Esophagus mucosa (tissue), 1 donor: ENCODE data around the gene NFATC1. TPM values are rescaled to one million over a fixed set of nuclear protein-coding genes. Genes with fewer than 3 reads are reported as not detected.

ENCODE experiments used
- ATAC-seq: fragments of 200-7000 bp; cut with Tn5 transposase; one replicate; pipeline ENCODE4 v1.9.1; 2020
- total RNA-seq: library from RNA; stranded (reverse); gene quantifications from one replicate; pipeline ENCODE4 v1.2.4, GENCODE V29; 2023
- donor health status: DM: yes; HTN: yes; CAD: no.

The NFATC1 gene
- total RNA-seq, 1 donor from 2014 or later, result 1.8 TPM

GRCh38 chr18:79509536-79509930 is 113.8 kb downstream of the NFATC1 start:
- no peak for ATAC-seq

- ATAC-seq, result no peak
Observed at GRCh38 chr18:79510046-79510685, 114.4 kb downstream of the NFATC1 start.

GRCh38 chr18:79510731-79511241 is 115.1 kb downstream of the NFATC1 start:
- no peak for ATAC-seq

GRCh38 chr18:79511271-79511670 is 115.5 kb downstream of the NFATC1 start:
- ATAC-seq, result no peak

GRCh38 chr18:79511671-79512301 is 116.1 kb downstream of the NFATC1 start:
- ATAC-seq, result no peak

- ATAC-seq, result no peak
Observed at GRCh38 chr18:79512461-79513380, 117.0 kb downstream of the NFATC1 start.

GRCh38 chr18:79513381-79514081 is 117.8 kb downstream of the NFATC1 start:
- ATAC-seq, result peak; percentile 7

- ATAC-seq, result no peak
Observed at GRCh38 chr18:79515331-79515730, 119.6 kb downstream of the NFATC1 start.

- ATAC-seq, result no peak
Observed at GRCh38 chr18:79515944-79516351, 120.2 kb downstream of the NFATC1 start.

GRCh38 chr18:79516441-79516931 is 120.8 kb downstream of the NFATC1 start:
- no peak for ATAC-seq

- ATAC-seq, result no peak
Observed at GRCh38 chr18:79517341-79517740, 121.6 kb downstream of the NFATC1 start.

GRCh38 chr18:79518028-79518682 is 122.4 kb downstream of the NFATC1 start:
- ATAC-seq, result no peak

GRCh38 chr18:79518683-79519128 is 123.0 kb downstream of the NFATC1 start:
- ATAC-seq, result no peak

GRCh38 chr18:79519751-79520477 is 124.2 kb downstream of the NFATC1 start:
- ATAC-seq, result no peak

GRCh38 chr18:79520478-79521390 is 125.0 kb downstream of the NFATC1 start:
- ATAC-seq, result no peak

- no peak for ATAC-seq
Observed at GRCh38 chr18:79521416-79522205, 125.9 kb downstream of the NFATC1 start.

- no peak for ATAC-seq
Observed at GRCh38 chr18:79522451-79523205, 126.9 kb downstream of the NFATC1 start.

- ATAC-seq, result no peak
Observed at GRCh38 chr18:79523206-79523735, 127.5 kb downstream of the NFATC1 start.
